Keratinocyte (primary cell): ENCODE measurements around the gene PPP1R16B. TPM values are rescaled to one million over a fixed set of nuclear protein-coding genes. Genes with fewer than 3 reads are reported as not detected.

ENCODE experiments used
- DNase-seq: peaks from one replicate; pipeline ENCODE4 v3.0.0-alpha.2; 2011; ENCODE audit warnings: low read depth, missing footprints, low spot score
- FAIRE-seq: peaks from 2 replicates; lab custom pipeline; 2011; peaks lifted over from hg19 to GRCh38; lab: Jason Lieb, UNC
- H2AFZ ChIP-seq: 2 replicates; pipeline ENCODE4 v1.6.0; 2012; ENCODE audit warnings: low read length, control low read depth, inconsistent platforms; ENCODE audit not compliant: control insufficient read depth
- H3K27ac ChIP-seq: 2 replicates; pipeline ENCODE4 v1.5.1; 2011; ENCODE audit warnings: low read length; ENCODE audit not compliant: control insufficient read depth, insufficient read depth
- H3K27me3 ChIP-seq: 3 replicates; pipeline ENCODE4 v1.6.0; 2011; ENCODE audit warnings: low read length; ENCODE audit not compliant: control insufficient read depth, insufficient read depth; ENCODE audit errors: extremely low read depth
- H3K36me3 ChIP-seq, 2 experiments: 2 replicates in 1 of 2; 3 replicates in 1 of 2; pipeline ENCODE4 v1.5.1; 2011; ENCODE audit warnings: low read length in 2 of 2, mild to moderate bottlenecking in 1 of 2; ENCODE audit not compliant: control insufficient read depth in 2 of 2, insufficient read depth in 2 of 2; ENCODE audit errors: extremely low read depth in 1 of 2
- H3K4me1 ChIP-seq: 3 replicates; pipeline ENCODE4 v1.5.1; 2011; ENCODE audit warnings: low read length; ENCODE audit not compliant: control insufficient read depth, insufficient read depth; ENCODE audit errors: extremely low read depth
- H3K4me2 ChIP-seq: 3 replicates; pipeline ENCODE4 v1.6.0; 2011; ENCODE audit warnings: low read depth, low read length; ENCODE audit not compliant: control insufficient read depth, insufficient read depth; ENCODE audit errors: extremely low read depth
- H3K4me3 ChIP-seq, 3 experiments: fragments of 200-600 bp in 1 of 3; sonication (generic) in 1 of 3; 2 replicates in 2 of 3; 3 replicates in 1 of 3; pipeline ENCODE4 v1.5.1; 2011 to 2016; ENCODE audit warnings: low read length in 3 of 3, mild to moderate bottlenecking in 3 of 3, control low read depth in 2 of 3, inconsistent platforms in 1 of 3, low read depth in 1 of 3, mixed read lengths in 1 of 3, mixed run types in 1 of 3, moderate library complexity in 1 of 3; ENCODE audit not compliant: control insufficient read depth in 2 of 3, insufficient read depth in 2 of 3; ENCODE audit errors: extremely low read depth in 1 of 3
- H3K79me2 ChIP-seq: 2 replicates; pipeline ENCODE4 v1.6.0; 2012; ENCODE audit warnings: low read length; ENCODE audit not compliant: control insufficient read depth, insufficient read depth
- H3K9ac ChIP-seq: 3 replicates; pipeline ENCODE4 v1.6.0; 2011; ENCODE audit warnings: low read length; ENCODE audit not compliant: control insufficient read depth, insufficient read depth; ENCODE audit errors: extremely low read depth
- H3K9me1 ChIP-seq: 3 replicates; pipeline ENCODE4 v1.6.0; 2011; ENCODE audit warnings: low read length; ENCODE audit not compliant: control insufficient read depth, insufficient read depth; ENCODE audit errors: extremely low read depth
- H3K9me3 ChIP-seq: 2 replicates; pipeline ENCODE4 v1.5.1; 2012; ENCODE audit warnings: low read depth, low read length; ENCODE audit not compliant: control insufficient read depth
- H4K20me1 ChIP-seq: 3 replicates; pipeline ENCODE4 v1.6.0; 2011; ENCODE audit warnings: low read length; ENCODE audit not compliant: control insufficient read depth, insufficient read depth; ENCODE audit errors: extremely low read depth
- EZH2 ChIP-seq: IDR thresholded peaks from one replicate; pipeline ENCODE4 v1.6.1; 2012; ENCODE audit warnings: inconsistent platforms, mild to moderate bottlenecking, low read length, moderate library complexity
- dilution Hi-C: fragments of 300-500 bp; cut with MboI; formaldehyde crosslinking; loops from one replicate; pipeline ENCODE4 v1.7.0; 2020; ENCODE audit warnings: low sequenced_read_pairs; ENCODE audit not compliant: extremely low pct_ligation_motif_present
- polyA plus RNA-seq, 5 experiments: library from polyadenylated mRNA; depleted of rRNA in 3 of 5; stranded (reverse) in 3 of 5; stranded (forward) in 1 of 5; unstranded in 1 of 5; fragments of >200 nt; gene quantifications; 1 replicate in 1 of 5; 2 replicates in 3 of 5; 3 replicates in 1 of 5; pipeline versions ENCODE4 v1.2.1 to v1.2.3, GENCODE V29; 2011 to 2012; ENCODE audit warnings: missing spikeins in 2 of 5, low read depth in 1 of 5, low replicate concordance in 1 of 5
- small RNA-seq, 3 experiments: library from RNA; depleted of rRNA; stranded (forward); fragments of <200 nt; gene quantifications; one replicate each; pipeline ENCODE3, GENCODE V24; 2012; ENCODE audit warnings: low read depth in 3 of 3, low replicate concordance in 1 of 3; ENCODE audit not compliant: insufficient read length in 3 of 3
- TF ChIP-seq, protein P1 (sequence below), 3 experiments: IDR thresholded peaks in 1 of 3; conservative IDR thresholded peaks in 1 of 3; optimal IDR thresholded peaks in 1 of 3; 2 replicates in 2 of 3; 3 replicates in 1 of 3; pipeline versions ENCODE3 to v1.5.1; 2011; ENCODE audit warnings: low read length in 3 of 3, mild to moderate bottlenecking in 3 of 3, moderate library complexity in 2 of 3, control low read depth in 1 of 3, inconsistent platforms in 1 of 3; ENCODE audit not compliant: insufficient read depth in 2 of 3; ENCODE audit errors: extremely low read depth in 1 of 3

Gene PPP1R16B
- polyA plus RNA-seq, 1 donor (not counting 4 experiments of a cell fraction or from before 2014, with no cell fraction given), result not detected

DNA sequence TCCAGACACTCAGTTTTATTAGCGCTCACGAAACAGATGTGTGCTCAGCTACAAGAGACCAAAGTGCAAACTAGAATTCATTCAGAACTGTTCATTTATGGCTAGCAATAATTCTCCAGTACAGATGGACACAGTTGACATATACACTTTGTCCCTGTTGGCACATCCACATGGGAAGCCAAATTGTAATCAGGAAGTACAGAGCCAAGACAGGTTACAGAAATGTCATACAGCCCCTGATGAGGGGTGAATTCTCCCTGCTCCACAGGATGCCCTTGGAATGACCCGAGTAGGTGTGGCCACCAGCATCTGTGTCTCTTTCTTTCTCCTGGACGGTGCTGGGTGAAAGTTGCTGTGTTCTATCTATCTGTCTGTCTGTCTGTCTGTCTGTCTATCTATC lies 164.2 kb downstream of the PPP1R16B start:
- dilution Hi-C loops, result no loop called here
- DNase-seq, result no peak

DNA sequence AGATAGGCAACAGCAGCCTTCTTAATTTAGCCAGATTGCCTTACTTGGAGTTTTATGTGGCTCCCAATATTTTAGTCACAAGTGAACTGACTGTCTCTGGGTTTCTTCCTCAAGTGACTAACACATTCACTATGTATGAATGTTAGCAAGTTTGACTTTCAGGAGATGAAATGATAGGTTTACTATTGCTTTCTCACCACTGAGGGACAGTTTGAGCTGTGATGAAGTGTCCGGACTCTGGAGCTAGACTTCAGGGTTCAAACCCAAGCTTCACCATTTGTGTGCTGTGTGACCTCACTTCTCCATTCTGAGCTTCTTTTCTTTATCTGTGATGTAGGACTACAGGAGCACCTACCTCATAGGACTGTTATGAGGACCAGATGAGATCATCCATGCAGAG lies 164.8 kb downstream of the PPP1R16B start:
- no peaks in the 10 kb centered on the region for H3K9me3 ChIP-seq
- FAIRE-seq, result peak; percentile 68
- H2AFZ ChIP-seq, result no peak overlapping the region
- no peak for DNase-seq
- H3K27ac ChIP-seq, result peak overlapping the region; percentile 36
- H3K27me3 ChIP-seq, result no peaks in the 10 kb centered on the region
- H3K79me2 ChIP-seq, result peaks cover 31% of the 10 kb centered on the region
- H3K4me2 ChIP-seq, result peak overlapping the region; percentile 31
- no peaks in the 10 kb centered on the region for H3K9me1 ChIP-seq
- H3K4me3 ChIP-seq, result no peak overlapping the region
- TF ChIP-seq, protein P1, sequence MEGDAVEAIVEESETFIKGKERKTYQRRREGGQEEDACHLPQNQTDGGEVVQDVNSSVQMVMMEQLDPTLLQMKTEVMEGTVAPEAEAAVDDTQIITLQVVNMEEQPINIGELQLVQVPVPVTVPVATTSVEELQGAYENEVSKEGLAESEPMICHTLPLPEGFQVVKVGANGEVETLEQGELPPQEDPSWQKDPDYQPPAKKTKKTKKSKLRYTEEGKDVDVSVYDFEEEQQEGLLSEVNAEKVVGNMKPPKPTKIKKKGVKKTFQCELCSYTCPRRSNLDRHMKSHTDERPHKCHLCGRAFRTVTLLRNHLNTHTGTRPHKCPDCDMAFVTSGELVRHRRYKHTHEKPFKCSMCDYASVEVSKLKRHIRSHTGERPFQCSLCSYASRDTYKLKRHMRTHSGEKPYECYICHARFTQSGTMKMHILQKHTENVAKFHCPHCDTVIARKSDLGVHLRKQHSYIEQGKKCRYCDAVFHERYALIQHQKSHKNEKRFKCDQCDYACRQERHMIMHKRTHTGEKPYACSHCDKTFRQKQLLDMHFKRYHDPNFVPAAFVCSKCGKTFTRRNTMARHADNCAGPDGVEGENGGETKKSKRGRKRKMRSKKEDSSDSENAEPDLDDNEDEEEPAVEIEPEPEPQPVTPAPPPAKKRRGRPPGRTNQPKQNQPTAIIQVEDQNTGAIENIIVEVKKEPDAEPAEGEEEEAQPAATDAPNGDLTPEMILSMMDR (optimal IDR thresholded peaks at IDR 0.05 in 1 of 3, IDR thresholded peaks at IDR 0.05 in 1 of 3, conservative IDR thresholded peaks at IDR 0.05 in 1 of 3; ENCODE audit: extremely low read depth in 1 of 3, insufficient read depth in 2 of 3, low read length in 3 of 3), result no peak
- TF ChIP-seq EZH2, result no peak
- no peak overlapping the region for H3K9ac ChIP-seq
- peaks cover 1 to 12% of the 10 kb centered on the region in 2 experiments for H3K36me3 ChIP-seq
- dilution Hi-C loops, result no loop called here
- H4K20me1 ChIP-seq, result no peaks in the 10 kb centered on the region
- peaks cover 47% of the 10 kb centered on the region for H3K4me1 ChIP-seq

More for the DNA sequence above, 164.2 kb downstream of the PPP1R16B start:
- Histone ChIP-seq H3K9me1 (no peaks in the 10 kb centered on the region), H3K4me3 (no peak overlapping the region), H3K9me3 (no peaks in the 10 kb centered on the region), H2AFZ (no peak overlapping the region), H3K36me3 (peaks cover 1 to 11% of the 10 kb centered on the region in 2 experiments), H3K4me2 (peak overlapping the region; percentile 31), H3K27me3 (no peaks in the 10 kb centered on the region), H3K9ac (no peak overlapping the region), H3K4me1 (peaks cover 47% of the 10 kb centered on the region), H3K79me2 (peaks cover 34% of the 10 kb centered on the region), H3K27ac (peak overlapping the region; percentile 36), H4K20me1 (no peaks in the 10 kb centered on the region)
- no peak for FAIRE-seq
- TF ChIP-seq, protein P1 (optimal IDR thresholded peaks at IDR 0.05 in 1 of 3, IDR thresholded peaks at IDR 0.05 in 1 of 3, conservative IDR thresholded peaks at IDR 0.05 in 1 of 3; ENCODE audit: extremely low read depth in 1 of 3, insufficient read depth in 2 of 3, low read length in 3 of 3), result no peak
- TF ChIP-seq EZH2, result no peak

Small RNA genes within 50 kb of the gene (small RNA-seq; reads per million reads assigned to genes)
- gene AL023803.1, result 0 reads per million in 3 experiments

Other genes with a start within 250 kb of the PPP1R16B start
- gene ADIG, start 224.5 kb upstream of the PPP1R16B start, polyA plus RNA-seq, result not detected in 3 replicates
- 1.0 to 1.9 TPM (median 1.2 TPM) in 3 replicates for gene ARHGAP40, start 203.9 kb upstream of the PPP1R16B start, polyA plus RNA-seq
- gene SLC32A1, start 81.2 kb upstream of the PPP1R16B start, polyA plus RNA-seq, result not detected in 3 replicates
- gene ACTR5, start 57.2 kb upstream of the PPP1R16B start, polyA plus RNA-seq, result 9.7 to 10.1 TPM (median 9.9 TPM) in 3 replicates
- gene FAM83D, start 120.7 kb downstream of the PPP1R16B start, polyA plus RNA-seq, result 8.5 to 33.1 TPM (median 32.1 TPM) in 3 replicates
- gene DHX35, start 156.6 kb downstream of the PPP1R16B start, polyA plus RNA-seq, result 9.3 to 12.9 TPM (median 9.8 TPM) in 3 replicates